Fibroblast of peridontal ligament (primary cell): ENCODE measurements around the gene PRKCE.

Source experiments
- DNase-seq: peaks from one replicate; pipeline ENCODE4 v3.0.0-alpha.2; 2010; ENCODE audit errors: extremely low read depth

Gene PRKCE

DNA sequence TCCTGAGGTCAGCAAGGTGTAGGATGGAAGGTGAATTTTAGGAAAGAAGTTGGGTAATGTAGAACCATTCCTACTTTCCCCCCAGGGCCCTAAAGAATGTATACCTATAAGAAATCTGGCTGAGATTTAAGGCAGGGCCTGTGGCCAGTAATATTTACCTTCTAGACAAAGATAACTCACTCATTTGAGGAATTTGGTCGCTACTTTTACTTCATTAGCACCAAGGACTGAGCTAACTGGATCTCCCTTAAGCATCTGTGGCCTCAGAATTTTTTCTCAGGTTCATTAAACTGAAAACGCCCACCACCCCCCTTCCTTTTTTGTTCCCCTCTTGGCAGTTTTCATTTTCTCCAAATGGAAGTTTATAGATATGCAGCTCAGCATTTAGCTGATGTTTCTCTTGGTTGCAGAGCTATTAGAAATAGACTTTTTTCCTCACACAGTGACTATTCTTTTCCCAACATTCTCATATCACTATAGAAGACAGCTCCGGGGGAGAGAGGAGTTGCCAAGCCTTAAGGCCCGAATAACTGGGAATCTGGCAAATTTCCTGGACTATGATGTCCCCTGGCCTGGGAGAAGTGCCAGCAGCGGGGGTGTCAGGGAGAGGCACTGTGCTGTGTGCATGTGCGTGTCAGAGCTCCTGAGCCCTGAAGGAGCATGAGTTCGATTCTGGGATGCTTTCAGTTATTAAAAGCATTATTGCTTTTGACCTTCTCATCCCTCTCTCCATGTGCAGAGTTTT lies 310.9 kb downstream of the PRKCE start:
- peak; percentile 60 for DNase-seq

DNA sequence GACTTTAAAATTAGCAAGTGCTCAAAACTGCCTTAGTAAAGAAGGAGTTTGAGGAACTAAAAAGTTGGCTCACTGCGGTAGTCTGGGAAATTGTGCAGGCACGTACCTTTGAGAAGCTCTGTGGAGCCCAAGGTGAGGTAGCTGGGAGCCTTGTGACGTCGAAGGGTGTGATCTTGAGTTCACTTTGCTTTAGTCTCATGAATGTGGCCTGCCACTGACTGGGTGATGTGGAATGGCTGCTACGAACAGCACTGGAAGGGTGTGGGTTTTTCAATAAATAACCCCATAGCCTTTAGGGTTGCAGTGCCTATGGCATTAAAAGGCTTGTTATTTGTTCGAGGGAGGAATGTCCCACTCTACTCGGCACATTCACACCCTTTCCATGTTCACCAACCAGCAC lies 312.3 kb downstream of the PRKCE start:
- no peak for DNase-seq

DNA sequence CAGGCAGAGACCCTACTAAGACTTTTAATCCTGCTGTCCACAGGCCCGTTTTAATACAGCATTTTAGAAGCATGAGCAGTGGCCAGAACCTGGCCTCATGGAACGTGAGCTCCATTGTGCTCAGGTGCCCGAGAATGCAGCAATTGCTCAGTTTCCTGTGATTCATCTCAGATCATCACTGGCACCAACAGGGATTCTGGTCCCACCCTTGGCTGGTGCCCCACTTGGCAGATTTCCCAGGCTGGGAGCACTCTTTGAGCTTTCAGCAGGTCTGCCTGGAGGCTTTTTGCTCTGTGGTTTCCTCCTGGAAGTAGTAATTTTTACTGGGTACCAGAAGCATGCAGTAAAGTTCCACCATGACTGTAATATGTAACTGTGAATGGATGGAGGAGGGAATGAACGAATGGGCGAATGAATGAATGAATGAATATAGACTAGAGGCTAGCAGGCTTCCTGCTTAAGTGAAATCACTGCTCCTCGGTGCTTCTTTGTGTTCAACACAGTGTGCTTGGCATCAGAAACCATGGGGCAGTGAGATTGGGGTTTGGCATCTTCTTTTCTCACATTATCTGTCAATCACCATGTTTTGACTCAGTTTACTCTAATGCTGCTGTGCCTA lies 312.9 kb downstream of the PRKCE start:
- peak; percentile 81 for DNase-seq

DNA sequence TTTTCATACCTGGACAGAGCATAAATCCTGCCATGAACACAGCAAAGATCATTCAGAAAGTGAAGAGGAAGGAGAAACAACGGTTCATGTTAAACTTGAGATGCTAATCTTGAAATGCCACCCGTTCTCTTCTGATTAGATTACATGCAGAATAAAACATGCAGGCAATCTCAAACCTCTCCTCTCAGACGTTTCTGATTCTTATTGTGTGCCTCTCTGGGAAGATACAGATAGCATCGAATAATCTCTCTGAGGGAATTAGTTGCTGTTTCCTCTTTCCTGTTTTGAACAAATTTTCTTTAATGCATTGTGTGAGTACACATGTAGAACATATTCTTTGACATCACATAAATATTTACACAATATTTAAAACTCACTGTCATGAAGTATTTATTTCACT lies 313.4 kb downstream of the PRKCE start:
- DNase-seq: no peak

DNA sequence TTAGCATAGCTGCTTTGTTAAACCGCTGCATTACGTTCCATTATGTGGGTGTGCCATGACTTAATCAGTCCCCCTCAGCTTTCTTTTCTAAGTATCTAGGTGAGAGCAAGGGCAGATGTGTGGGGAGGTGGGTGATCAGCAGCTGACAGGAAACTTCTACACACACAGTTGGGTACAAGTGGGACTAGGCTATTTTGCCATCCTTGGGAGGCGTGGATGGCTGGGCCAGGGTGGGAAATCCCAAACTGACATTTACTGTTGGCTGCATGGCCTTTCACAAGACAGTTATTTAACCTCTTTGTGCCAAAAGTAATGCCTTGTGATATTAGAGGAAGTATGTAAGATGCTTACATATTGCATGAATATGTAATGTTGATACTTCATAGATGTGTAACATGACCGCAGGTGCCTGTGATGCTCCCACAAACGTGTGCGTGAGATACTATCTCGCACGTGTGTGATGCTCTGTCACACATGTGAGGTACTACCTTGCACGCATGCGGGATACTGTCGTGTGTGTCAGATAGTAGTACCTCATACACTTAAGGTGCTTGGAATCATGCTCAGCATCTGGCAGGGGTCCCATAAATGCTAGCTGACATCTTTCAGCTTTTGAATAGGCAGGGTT lies 314.5 kb downstream of the PRKCE start:
- DNase-seq: no peak

DNA sequence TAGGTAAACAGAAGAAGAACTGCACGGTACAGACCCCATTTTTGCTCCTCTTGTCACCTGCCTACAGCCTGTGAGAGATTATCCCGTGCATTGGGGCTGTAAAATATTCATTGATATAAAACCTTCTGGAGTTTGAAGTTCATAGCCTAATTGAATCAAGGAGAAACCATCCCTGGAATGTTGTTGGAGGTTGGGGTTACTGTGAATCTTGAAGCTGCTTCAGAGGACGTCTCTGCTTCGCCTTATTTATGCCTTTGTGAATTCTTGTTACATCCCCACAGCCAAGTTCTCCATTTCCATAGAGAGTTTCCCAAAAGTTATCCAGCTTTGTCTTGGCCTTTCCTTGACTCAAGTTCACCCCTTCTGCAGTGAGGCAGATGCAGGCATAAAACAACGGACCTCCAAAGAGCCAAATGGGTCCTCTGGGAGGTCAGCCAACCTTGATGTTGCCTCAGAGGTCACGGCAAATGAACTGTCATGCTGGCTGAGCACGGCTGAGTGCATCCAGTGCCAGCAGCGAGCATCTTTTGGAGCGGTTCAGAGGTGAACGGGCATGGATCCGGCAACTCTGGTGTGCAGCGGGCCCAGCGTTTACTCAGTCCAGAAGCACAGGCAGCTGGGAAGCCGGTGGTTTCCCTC lies 317.6 kb downstream of the PRKCE start:
- DNase-seq: peak; percentile 13

DNA sequence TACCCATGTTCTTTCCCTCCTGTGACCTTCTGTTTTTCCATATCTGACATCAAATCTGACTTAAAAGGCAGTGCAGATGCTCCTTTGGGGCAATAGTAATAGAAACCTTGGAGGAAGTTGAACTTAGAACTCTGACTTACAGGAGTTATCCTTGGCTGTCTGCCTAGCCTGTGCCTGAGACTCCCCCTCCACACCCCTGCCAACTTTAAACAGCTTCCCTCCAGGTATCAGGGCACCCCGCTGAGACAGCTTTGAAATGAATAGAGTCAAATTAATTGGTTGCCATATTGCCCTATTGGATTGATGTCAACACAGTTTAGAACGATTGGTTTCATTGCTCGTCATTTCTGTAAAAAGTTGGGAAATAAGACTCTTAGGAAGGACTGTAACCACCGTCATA lies 322.0 kb downstream of the PRKCE start:
- no peak for DNase-seq

DNA sequence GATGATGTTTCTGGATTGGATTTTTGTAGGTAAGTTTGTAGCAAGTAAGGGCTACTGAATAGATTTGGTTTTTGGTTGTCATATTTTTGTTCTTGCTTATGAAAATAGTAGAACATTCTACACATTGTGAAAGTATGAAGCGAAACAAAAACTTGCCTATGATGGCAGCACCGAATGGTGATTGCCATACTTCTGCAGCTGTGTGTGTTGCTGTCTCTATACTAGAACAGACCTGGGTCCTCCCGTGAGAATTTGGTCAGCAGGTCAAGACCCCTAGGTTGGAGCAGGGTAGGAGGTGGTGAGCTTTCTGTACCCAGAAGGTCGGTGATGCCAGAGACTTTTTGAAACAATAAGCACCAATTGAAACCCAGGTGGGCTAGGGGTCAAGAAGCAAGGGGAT lies 322.6 kb downstream of the PRKCE start:
- no peak for DNase-seq

DNA sequence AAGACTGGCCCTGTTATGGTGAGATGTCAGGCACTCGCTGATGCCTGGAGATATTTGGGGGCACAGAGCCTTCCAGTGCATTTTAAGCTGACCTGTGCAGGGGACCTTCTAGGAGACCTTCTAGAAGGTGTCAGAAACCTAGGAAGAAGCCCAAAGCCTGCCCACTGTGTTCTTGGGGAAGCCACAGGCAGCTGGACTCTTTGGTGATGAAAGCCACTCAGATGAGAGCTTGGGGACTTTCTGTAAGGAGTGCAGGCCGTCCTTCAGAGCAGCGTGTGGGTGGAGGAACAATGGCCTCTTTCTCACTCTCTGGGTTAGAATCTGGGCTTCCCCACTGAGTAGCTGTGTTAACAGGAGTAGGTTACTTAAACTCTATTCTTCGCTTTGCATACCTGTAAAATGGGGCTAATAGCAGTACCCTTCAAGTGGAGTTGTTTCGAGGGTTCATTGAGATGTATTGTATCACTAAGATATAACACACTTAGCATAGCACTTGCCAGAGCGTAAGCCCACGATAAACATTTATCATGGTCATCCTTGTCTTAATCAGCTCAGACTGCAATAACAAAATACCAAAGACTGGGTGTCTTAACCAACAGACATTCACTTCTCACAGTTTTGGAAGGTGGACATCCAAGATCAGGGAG lies 323.4 kb downstream of the PRKCE start:
- no peak for DNase-seq

DNA sequence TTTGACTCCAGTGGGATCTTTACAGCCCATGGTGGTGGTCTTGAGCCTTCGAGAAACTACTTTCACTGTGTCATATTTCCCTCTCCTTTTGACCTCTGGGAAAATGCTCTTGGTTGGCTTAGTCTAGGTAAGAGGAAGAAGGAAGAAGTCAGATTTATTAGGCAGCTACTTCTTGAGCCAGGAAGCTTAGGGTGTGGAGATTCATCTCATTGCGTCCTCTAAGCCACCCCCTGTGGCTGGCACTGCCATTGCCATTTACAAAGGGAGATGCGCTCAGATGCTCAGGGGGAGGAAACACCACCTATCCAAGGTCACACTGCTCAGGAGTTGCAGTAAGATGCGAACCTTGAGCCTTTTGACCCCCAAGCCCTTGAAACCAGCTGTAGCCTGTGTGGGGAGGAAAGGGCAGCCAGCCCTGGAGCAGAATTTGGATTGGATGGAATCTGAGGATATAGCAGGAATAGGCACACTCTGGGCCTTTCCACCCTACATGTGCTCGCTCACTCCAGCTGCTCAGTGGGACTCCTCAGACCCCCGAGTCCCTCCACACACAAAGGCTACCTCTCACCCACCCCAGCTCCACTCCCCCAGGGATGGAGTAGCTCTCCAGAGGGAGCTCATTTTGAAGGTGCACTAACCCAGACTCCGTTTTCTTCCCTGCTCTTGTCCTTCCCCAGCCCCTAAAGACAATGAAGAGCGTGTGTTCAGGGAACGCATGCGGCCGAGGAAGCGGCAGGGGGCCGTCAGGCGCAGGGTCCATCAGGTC lies 324.5 kb downstream of the PRKCE start:
- no peak for DNase-seq

DNA sequence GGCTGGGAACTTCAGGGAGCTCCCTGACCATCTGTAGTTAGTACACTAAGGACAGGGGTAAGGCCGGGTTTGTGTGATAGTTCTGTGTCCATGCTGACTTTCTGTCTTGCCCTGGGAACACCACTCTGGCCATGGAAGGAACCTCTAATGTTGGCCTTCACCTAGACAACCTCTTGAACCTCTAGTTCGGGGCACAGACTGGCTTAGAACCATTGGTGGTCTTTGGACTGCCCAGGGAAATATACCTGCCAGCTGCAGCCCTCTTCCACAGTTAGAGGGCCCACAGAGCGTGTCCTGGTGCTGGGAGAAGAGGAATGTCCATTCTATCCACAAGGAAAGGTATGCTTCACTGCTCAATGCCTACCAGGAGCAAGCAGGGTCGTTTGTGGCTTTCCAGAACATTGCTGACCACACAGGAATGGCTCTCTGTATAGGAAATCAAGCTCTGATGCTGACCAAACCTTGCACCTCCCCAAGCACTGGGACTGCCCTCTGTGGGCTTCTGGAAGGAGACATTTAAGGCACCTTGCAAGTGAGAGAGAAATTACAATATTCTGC lies 326.9 kb downstream of the PRKCE start:
- no peak for DNase-seq

DNA sequence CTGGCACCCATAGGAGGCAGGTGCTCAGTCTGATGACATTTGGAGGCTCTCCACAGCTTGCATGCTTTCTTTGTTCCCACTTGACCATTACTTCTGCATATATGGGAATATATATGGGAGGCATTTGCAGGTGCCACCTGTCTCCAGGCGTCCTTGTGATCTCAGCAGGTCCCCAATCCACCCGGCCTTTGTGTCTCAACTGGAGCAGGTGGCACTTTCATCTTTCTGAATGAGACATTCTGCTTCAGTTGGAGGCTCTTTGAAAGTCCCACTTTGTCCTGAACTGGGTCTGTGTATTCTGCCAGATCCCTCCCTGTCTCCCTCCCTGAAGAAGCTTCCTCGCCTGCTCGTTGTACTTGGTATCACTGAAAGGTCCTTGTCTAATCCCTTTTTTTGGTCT lies 327.6 kb downstream of the PRKCE start:
- no peak for DNase-seq

DNA sequence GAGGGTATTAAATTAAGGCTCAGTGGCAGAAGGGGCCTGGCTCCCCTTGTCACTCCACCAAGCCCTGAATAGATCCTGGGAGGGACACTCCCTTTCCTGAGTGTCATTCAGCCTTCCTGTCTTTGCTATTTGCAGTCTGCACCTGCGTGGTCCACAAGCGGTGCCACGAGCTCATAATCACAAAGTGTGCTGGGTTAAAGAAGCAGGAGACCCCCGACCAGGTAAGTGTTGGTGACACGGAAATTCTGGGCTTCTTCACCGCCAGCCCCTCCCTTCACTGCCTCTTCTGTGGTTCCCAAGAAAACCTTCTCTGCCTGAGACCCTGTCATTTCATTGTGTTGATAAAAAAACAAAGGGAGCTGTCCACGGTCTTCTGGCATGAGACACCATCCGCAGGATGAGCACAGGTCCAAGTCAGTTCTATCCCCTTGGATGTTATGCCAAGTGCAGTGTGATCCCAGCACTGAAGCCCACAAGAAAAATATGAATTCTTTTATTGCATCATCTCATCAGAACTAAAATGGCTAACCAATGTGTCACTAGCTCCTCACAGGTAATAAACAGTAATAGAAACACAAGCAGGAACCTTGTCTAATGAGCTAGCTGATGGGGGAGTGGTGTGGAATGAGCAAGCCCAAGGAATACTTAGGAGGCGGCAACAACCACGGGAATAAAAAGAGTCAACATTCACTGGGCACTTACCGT lies 328.8 kb downstream of the PRKCE start:
- no peak for DNase-seq

DNA sequence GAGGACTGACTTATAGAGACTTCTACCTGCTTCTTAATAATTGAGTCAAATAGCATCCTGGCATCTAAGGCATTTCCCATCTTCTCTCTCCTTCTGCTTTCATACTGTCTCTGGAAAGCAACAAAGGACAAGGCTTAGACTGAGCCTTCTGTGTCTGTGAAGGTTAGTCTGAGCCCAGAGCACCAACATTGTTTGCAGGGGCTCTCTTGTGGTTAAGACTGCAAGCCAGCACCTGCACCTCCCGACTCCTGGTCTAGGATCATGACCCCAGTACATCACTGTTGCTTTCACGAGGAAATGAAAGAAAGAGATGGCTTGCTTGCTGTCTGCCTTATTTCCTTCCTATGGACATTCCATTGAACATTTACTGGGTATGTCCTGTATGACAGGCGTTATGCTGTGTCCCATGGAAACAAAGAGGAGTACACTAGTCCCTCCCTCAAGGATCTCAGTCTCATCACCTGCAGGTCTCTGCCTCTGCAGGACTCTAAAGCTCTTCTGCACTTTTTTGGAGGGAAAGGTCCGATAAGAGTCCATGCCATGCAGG lies 330.0 kb downstream of the PRKCE start:
- DNase-seq: no peak

DNA sequence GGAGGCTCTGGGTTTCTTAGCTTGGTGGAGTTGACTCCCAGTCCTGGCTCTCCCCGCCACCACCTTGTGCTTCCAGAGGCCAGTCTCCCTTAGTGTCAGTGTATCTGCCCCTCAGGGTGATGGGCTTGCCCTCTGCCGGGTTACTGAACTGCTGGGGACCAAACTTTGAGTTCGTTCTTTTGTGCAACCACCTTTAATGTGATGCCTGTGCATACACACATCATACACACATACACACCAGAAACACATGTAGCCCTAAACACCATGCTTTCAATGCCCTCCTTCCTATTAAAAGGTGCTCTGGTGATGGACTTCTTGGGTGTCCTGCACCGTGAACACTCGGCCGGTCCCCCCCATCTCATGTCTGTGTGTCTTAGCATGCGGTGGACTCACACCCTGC lies 330.6 kb downstream of the PRKCE start:
- no peak for DNase-seq

DNA sequence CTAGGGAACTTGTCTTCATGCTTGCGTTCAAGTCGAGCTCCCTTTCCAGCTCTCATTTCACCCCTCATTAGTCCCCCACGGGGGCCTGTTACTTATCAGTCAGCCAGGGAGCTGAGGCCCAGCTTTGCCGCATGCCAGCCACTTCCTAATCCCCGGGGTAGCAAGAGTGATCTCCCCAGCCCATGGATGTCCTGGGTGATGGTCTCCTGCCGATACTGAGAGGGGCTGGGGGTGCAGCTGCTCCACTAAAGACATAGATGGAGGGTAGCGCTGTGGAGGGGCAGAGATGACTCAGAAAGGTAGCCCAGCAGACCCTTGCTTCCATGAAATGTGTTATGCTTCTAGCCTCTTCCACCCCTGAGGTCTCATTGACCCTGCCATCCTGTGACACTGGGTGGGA lies 331.7 kb downstream of the PRKCE start:
- no peak for DNase-seq

DNA sequence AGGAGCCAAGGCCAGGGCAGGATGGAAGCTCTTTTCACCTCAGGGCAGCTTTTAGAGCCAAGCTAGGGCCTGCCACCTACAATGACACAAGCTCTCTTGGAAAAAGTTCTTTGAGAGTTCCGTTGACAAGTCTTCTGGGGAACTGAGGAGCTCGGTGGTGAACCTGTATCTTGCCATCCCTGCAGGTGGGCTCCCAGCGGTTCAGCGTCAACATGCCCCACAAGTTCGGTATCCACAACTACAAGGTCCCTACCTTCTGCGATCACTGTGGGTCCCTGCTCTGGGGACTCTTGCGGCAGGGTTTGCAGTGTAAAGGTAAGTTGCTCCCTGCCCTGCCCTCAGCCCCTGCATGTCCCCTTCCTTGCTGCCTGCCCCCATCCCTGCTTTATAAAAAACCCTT lies 332.9 kb downstream of the PRKCE start:
- DNase-seq: no peak

DNA sequence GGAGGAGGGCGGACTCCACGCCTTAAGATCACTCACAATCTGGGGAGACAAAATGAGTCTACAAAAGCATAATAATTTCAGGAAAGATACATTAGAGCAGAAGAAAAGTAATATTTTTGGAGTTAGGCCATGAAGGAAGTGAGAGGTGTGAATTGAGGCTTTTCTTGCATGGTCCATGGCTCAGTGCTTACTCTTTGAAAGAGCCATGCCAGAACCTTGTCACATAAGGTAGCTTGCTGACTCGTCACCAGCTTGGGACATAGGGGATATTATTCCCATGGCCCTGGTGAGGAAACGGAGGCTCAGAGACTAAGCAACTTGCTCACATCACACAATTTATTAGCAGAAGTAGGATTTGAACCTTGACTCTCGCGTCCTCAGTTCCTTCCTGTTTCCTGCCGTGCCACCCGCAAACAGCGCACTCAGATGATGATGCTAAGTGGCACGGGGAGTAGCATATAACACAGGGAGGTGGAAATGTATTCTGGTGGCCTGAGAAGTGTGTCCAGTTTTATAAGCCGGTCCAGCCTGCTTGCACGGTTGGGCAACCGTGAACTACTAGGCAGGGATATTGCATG lies 333.5 kb downstream of the PRKCE start:
- DNase-seq: no peak

DNA sequence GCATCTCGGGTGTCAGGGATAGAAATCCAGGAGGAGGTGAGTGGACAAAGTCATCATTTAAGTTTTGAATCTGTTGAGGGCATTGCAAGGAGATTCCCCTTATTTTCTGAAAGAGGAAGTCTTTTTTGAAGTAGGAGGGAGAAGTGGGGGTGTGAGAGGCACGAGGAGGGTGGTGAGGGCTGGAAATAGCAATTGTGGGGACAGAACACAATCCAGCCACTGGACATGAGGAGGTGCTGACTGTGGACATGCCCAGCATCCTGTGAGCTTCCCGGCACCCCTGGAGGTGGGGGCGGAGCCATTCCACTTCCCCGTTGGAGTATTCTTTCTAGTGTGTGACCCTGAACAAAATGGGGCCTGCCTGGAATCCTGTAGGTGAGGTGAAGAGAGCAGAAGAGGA lies 335.0 kb downstream of the PRKCE start:
- DNase-seq: no peak

DNA sequence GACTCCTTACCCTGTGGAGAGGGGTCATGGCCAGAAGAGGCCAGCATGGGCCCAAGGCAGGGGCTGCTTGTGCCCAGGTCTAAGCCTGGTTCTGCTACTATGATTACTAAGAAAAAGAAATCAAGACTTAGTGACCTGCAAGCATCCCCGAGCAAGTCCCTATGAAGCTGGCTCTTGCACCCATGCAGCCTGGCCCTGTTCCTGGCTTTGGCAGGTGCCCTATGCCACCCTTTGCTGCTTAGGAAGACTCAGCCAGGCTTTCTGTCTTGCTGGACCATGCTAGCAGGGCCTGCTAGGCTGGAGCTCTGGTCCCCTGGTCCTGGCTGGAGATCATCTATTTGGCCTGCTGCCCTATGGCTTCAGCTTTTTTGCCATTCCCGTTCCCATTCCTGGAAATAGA lies 336.4 kb downstream of the PRKCE start:
- DNase-seq: no peak
